IMR-90 (cell line): Measurements from ENCODE around the gene INSL3. TPM values are rescaled to one million over a fixed set of nuclear protein-coding genes. Genes with fewer than 3 reads are reported as not detected.

ENCODE experiments used
- FOS ChIP-seq: fragments of 150-350 bp; IDR thresholded peaks from 2 replicates; pipeline ENCODE4 v1.6.1; 2016; ENCODE audit warnings: low read depth, low read length
- polyA plus RNA-seq, 3 experiments: library from polyadenylated mRNA; depleted of rRNA; stranded (reverse); fragments of >200 nt; gene quantifications; 2 replicates each; pipeline ENCODE4 v1.2.3, GENCODE V29; 2012; ENCODE audit warnings: low replicate concordance in 1 of 3
- total RNA-seq: library from RNA; depleted of rRNA; stranded (reverse); fragments of >200 nt; gene quantifications from 2 replicates; pipeline ENCODE4 v1.2.3, GENCODE V29; 2012
- TF ChIP-seq, protein P1 (sequence below): conservative IDR thresholded peaks from 2 replicates; pipeline ENCODE4 v1.5.1; 2012; ENCODE audit warnings: mild to moderate bottlenecking, low read depth, low read length, improper control_type of control experiment

The INSL3 gene
- total and polyA plus RNA-seq, 2 of the 4 experiments (the other 2 are of a cell fraction) = not detected

DNA sequence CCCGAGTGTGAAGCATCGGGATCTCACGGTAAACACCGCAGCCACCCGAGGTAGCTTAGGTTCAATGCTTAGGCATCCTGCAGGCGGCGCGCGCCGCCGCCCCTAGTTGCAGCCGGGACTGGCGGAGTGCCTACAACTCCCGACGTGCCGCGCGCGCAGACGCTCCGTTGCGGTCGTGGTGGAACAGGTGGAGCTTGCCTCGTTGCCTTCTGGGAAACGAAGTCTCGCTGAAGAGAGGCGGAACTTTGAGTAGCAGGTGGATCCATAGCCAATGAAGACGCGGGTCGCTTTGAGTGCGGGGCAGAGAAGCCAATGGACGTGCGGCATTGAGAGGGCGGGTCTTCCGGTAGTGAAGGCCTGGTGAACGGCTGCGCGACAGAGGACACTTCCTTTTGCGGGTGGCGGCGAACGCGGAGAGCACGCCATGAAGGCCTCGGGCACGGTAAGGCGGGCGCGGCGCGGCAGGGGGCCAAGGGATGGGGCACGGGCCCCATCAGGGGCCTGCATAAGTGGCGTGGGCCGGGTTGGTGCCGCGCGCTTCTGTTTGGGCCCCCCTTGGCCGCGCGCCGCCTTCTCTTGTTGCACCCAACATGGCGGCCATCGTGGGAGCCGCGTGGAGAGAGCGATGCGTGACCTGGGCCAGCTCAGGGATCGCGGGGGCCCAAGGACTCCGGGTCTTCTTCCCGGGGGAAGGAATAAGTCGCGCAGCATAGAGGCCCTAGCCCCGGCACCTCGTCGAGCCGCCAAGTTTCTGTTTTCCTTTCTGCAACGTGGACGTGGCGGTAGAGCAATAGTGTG lies 38.4 kb upstream of the INSL3 start, which contains the start of gene RPL18A (continued):
- TF ChIP-seq, protein P1, sequence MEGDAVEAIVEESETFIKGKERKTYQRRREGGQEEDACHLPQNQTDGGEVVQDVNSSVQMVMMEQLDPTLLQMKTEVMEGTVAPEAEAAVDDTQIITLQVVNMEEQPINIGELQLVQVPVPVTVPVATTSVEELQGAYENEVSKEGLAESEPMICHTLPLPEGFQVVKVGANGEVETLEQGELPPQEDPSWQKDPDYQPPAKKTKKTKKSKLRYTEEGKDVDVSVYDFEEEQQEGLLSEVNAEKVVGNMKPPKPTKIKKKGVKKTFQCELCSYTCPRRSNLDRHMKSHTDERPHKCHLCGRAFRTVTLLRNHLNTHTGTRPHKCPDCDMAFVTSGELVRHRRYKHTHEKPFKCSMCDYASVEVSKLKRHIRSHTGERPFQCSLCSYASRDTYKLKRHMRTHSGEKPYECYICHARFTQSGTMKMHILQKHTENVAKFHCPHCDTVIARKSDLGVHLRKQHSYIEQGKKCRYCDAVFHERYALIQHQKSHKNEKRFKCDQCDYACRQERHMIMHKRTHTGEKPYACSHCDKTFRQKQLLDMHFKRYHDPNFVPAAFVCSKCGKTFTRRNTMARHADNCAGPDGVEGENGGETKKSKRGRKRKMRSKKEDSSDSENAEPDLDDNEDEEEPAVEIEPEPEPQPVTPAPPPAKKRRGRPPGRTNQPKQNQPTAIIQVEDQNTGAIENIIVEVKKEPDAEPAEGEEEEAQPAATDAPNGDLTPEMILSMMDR = peak; percentile 95
- TF ChIP-seq FOS = peak; percentile 49; the same call in 1 of the 2 replicates
